HG02938 (cell line): ENCODE data around the gene RUNDC1.
"Not testable (repeated sequence)": the region's sequence is repeated elsewhere in the genome, so short reads cannot be mapped to it uniquely, and the experiment has no call there.

Experiments
- ATAC-seq: cut with Tn5 transposase; IDR thresholded peaks from one replicate; pipeline ENCODE4 v1.9.1; 2021; ENCODE audit warnings: mild to moderate bottlenecking, moderate library complexity; ENCODE audit not compliant: unreplicated experiment

RUNDC1 gene

DNA sequence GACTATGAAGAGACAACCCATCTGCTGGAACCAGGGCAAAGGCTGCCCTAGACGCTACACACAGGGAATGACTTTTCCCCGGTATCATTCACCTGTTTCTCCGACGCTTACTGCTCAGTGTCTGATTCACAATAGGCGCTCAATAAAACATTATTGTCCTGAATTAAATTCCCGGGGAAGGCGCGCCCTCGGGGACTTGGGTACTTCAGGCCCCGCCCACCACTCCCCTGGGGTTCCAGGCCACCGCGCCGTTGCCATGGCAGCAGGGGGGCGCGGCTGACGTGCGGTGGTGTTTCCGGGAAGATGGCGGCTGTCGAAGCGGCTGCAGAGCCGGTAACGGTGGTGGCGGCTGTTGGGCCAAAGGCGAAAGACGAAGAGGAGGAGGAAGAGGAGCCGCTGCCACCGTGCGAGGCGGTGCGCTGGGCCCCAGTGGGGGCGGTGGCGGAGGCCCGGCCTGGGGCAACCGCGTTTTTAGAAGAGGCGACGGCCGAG, at the start of gene RUNDC1:
Gene RUNDC1, plus strand, starts transcription at position 292 of the 492 bp plus-strand sequence. Its CDS starts 12 bp downstream, at position 304.
- ATAC-seq: peak; percentile 61

- no peak for ATAC-seq
Observed at GRCh38 chr17:42937712-42938596, 42.4 kb upstream of the RUNDC1 start.

- ATAC-seq: no peak
Observed at GRCh38 chr17:42944211-42944610, 36.2 kb upstream of the RUNDC1 start.

DNA sequence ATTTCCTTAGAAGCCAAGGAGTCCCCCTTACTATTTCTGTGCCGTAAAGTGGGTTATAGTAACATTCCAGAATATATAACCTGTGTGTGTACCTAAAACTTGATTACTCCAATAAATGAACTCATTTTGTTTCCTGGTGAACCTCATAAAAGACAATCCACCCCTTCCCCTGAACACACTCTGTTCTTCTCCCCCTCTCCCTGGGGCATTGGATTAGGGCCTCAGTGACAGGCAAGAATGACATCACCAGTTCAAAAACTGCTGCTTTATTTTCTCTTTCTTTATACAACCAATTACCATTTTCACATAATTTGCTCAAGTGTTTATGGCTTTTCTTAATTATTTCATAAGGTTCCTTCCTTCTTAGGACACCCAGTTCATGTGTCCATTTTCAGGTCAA, 33.6 kb upstream of the RUNDC1 start:
- no peak for ATAC-seq

GRCh38 chr17:42950044-42950783, 30.2 kb upstream of the RUNDC1 start:
- ATAC-seq: no peak

DNA sequence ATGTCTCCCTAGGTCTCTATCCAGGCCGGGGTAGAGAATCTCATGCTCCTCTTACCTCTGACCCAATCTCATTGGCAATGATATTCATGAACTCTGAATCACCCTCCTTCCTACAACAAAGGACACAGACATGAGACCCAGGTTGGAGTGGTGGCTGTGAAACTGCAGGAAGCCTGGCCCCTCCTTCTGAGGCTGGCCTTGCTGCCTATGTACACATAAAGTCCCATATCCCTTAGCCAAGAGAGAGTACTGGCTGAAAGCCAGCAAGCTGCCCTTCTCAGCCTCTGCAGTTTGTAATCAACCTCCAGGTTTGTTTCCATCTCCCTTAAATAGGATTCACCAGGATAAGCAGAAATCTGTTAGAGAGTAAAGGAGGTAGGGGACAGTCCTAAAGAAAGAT, 26.7 kb upstream of the RUNDC1 start:
- no peak for ATAC-seq

DNA sequence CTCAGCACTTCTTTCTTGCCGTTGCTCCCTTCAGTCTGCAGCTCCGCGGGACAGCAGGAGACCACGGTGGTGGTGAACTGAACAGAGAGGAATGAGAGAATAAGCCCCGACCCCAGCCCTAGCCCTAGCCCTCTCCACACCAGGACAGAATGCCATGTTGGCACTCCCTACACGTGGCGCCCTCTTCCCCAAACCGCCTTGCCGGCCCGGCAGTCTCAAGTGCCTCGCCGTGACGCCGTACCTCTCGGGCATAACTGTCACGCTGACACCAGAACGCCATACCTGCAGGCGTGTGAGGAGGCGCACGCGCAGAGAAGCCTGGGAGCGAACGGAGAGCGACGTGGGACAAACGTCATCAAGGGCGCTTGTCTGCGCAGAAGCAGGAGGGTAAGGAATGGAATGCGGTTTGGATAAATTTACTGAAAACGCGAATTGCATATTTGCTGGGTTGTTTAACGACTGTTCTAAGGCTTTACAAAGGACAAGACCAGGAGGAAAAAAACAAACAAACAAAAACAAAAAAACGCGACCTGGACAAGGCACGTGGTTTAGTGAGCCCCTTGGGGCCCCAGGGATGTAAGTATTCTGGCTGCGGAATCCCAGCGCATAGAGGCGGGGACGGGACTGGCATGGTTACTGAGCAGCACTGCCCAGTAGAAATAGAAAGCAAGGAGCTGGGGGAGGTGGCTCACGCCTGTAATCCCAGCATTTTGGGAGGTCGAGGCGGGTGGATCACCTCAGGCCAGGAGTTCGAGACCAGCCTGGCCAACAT, 16.0 kb upstream of the RUNDC1 start, which contains the start of gene AARSD1:
Gene AARSD1, minus strand, starts transcription at position 294 of the 772 bp plus-strand sequence. Its CDS starts 14 bp downstream, at position 280.
- ATAC-seq: peak; percentile 75

DNA sequence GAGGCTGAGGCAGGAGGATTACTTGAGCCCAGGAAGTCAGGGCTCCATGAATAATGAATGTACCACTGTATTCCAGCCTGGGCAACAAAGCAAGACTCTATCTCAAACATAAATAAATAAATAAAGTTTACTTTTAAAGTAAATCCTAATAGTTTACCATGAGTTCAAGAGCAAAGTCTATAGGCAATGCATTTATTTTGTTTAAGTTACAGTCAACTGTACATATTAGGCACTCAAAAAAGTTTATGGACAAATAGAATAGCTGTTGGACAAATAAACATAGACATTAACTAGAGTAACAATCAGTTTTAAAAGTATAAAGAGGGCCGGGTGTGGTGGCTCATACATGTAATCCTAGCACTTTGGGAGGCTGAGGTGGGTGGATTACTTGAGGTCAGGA, 12.4 kb upstream of the RUNDC1 start:
- no peak for ATAC-seq

DNA sequence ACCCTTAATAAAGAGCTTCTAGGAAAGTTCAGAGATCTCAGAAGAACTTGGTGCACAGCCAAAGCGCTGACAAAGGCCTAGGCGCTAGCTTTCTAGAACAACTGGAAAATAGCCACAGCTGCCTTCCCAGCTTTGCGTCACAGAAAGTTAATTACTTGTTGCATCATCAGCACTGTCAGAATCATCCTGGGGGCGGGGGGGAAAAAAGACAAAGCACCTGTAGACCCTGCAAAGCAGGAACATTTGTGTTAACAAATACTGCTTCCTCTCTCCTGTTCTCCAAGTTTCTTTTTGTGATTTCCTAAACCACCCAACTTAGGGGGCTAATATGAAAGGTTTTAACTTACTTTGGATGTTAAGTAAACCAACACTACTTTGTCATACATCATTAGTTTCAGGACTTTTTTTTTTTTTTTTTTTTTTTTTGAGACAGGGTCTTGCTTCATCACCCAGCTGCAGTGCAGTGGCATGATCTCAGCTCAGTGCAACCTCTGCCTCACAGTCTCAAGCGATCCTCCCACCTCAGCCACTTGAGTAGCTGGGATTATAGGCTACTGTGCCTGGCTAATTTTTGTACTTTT, 11.3 kb upstream of the RUNDC1 start:
- ATAC-seq: no peak

- ATAC-seq: no peak
Observed at GRCh38 chr17:42971589-42971988, 8.8 kb upstream of the RUNDC1 start.

GRCh38 chr17:42973323-42973722, 7.0 kb upstream of the RUNDC1 start:
- ATAC-seq: not testable (repeated sequence)

DNA sequence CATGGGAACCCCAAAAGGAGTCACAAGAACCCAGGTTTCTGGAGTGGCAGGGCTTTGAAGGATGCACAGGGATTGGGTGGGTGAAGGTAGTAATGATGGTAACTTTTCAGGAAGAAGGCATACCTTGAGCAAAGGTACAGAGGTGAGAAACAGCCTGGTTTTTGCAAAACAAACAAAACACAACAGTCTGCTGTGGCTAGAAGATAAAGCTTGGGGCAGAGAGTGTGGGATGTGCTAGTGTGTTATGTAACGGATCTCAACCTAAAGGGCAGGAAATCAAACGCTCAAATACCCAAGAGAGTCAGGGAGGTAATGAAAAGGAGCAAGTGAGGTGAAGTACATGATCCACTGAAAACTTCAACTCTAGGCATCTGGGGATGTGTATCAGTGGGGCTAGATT, 5.1 kb upstream of the RUNDC1 start:
- ATAC-seq: no peak

DNA sequence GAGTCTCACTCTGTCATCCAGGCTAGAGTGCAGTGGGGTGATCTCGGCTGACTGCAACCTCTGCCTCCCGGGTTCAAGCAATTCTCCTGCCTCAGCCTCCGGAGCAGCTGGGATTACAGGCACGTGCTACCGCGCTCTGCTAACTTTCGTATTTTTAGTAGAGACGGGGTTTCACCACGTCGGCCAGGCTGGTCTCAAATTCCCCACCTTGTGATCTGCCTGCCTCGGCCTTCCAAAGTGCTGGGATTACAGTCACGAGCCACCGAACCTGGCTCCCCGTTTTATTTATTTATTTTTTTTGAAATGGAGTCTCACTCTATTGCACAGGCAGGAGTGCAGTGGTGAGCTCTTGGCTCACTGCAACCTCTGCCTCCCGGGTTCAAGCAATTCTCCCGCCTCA, 4.7 kb upstream of the RUNDC1 start:
- ATAC-seq: not testable (repeated sequence)

GRCh38 chr17:42979511-42980273, 673 bp upstream of the RUNDC1 start, which contains the start of gene PTGES3L:
TSS of gene PTGES3L (minus strand) at chr17:42980080. CDS start at chr17:42980053, 27 bp downstream.
- no peak for ATAC-seq

DNA sequence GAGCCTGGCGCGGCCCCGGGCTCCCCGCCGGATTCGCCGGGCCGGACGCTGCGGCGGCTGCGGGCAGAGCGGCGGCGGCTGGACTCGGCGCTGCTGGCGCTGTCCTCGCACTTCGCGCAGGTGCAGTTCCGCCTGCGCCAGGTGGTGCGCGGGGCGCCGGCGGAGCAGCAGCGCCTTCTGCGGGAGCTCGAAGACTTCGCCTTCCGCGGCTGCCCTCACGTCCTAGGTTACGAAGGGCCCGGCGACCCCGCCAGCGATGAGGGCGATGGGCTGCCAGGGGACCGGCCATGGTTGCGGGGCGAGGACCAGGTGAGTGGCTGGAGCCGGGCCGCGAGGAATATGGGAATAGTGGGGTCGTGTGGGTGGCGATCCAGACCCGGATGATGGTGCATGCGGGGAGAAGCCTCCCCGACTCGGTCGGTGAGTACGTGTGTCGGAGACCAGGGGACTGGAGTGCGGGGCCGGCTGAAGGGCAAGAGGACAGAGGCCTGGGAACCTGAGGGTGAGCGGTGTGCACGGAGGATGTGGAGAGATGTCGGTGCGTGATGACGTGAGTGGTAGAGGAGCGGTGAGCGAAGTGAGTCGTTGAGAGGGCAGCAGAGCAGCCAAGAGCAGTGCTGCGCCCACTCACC, 517 bp downstream of the RUNDC1 start:
- ATAC-seq: peak; percentile 38

DNA sequence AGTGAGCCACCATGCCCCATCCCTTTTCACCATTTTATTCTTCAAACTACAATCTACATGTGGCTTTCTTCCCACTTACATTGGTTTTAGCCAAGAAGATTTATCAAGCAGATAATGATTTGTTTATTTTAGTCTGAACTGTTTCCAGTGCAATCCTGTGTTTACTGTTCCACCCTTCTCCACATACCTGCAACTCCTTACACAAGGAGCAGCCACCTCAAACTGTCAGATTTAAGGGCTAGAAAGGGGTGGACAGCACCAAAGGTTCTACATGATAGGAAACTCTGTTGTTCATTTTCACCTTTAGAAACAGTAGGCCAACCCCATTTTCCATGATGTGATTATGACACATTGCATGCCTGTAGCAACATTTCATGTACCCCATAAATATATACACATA, 1.9 kb downstream of the RUNDC1 start:
- no peak for ATAC-seq

- ATAC-seq: no peak
Observed at GRCh38 chr17:42985225-42985624, 4.9 kb downstream of the RUNDC1 start.

DNA sequence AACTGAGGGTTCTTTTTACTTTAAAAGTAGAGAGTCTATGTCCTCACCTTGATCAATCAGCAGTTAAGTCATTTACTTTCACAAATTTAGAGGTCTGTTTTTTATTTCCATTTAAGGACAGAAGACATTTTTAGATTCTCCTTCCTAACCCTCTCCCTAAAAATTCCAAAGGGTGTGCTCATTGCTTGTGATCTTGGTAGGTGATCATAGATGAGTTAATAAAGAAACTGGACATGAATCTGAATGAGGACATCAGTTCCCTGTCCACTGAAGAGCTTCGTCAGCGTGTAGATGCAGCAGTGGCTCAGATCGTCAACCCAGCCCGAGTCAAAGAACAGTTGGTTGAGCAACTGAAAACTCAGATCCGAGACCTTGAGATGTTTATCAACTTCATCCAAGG, 8.8 kb downstream of the RUNDC1 start:
- no peak for ATAC-seq
